ENCODE results near the gene GATD1.

GATD1 gene

DNA sequence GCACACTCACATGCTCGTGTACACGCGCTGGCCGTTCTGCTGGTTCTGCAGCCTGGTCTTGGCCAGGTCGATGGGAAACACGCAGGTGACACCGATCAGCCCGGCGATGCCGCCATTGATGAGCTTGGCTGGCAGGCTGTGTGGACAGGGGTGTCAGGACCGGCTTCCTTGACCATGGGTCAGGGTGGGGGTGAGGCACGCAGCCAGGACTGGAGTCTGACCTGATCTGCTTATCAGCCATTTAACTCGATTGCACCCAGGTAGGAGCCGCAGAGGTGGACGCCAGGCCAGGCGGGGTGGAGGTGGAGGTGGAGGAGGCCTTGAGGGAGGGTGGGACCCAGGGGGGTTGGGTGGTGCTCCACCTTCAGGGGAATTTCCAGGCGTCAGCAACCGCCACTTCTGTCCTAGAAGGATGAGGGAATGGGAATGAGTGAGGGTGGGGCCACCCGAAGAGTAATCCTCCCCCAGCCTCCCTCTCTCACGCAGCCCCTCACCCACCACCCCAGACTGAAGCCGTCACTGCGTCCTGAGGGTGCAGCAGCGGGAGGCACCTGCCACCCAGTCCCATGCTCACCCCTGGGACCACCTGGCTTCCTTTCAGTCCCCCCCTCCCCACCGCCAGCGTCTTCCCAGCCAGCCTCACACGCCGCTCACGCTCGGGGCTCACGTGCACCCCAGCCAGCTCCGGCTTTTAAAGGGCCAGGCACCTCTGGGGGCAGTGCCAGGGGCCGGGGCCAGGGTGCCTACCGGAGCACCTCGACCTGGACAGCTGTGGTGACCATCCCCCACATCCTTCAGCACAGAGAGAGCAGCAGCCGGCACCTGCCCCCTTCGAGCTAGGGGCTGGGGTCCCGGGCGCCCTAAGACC is 17.7 kb upstream of the GATD1 start:
- DNase-seq, result no peak

DNA sequence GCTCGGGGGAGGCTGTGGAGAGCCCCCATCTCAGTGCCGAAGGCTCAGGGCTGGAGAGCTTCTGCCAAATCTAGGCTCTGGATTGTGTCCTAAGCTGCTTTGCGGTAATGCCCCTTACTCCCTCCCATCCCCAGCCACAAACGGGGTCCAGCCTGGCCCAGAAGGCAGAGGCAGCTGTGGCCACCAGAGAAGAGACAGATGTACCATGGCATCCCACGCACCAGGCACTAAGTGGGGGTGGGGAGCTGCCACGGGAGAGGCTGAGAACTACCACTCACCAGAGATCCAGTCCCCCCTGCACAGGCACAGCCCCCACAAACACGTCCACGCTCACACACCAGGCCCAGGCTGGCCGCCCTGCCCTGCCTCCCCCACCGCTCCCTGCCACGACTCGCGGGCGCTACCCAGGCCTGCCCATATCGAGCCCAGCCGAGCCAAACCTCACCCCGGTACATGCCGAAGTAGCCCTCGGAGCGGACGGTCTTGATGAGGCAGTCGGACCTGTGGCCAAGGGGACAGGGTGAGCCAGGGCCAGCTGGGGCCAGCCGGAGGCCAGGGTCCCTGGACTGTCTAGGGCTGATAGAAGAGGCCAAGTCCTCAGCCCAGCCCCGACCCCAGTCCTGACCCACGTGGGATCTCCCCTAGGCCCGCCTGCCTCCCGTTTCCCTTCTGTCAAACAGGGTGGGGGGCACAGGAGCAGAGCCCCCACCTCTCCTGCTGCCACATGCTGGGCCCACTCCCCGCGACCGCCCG is 16.9 kb upstream of the GATD1 start:
- no peak for DNase-seq

DNA sequence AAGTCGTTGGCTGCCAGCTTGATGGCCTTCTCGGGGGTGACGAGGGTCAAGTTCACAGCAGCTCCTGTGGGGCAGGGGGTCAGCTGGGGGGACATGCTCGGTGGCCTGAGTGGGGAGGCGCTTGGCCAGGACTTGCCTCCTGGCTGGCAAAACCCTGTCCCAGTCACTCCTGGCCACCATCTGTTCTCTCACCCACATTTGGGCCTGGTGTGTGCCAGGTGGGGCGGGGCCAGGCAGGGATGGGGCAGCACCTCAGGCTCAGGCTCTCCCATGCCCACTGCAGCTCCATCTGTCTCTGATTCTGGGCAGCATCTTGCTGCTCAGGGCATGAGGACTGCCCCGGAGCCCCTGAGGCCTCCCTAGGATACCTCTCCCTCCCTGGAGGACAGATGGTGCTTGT is 16.3 kb upstream of the GATD1 start:
- no peak for DNase-seq

DNA sequence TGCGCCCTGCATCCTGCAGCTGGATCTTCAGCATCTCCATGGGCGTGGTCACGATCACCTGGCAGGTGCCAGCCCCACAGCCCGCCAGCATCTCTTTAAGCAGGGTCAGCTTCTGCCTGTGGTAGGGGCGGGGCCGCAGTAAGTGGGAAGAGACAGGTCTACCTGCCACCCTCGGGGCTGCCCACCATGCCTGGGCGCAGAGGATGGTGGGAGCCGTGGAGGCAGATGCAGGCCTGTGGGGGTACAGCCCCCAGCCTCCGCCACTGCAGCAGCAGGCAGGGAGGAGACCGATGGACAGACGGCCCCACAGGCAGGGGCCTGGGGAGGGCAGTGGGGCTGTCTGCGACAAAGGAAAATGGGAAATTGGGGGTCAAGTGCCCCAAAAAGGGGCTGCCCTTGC is 15.6 kb upstream of the GATD1 start:
- no peak for DNase-seq

DNA sequence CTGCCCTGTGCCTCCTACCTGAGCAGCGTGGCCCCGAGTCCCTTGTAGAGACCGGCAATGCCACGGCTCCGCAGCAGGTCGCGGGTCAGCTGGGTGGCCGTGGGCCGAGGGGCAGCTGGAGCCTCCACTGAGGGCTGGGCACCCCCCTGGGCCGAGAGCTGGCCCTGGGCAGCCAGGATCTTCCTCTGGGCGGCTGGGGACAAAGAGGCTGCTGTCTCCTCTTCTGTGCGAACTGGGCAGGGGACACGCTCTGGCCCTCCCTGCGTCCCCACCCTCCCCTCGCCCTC is 15.2 kb upstream of the GATD1 start:
- no peak for DNase-seq

DNA sequence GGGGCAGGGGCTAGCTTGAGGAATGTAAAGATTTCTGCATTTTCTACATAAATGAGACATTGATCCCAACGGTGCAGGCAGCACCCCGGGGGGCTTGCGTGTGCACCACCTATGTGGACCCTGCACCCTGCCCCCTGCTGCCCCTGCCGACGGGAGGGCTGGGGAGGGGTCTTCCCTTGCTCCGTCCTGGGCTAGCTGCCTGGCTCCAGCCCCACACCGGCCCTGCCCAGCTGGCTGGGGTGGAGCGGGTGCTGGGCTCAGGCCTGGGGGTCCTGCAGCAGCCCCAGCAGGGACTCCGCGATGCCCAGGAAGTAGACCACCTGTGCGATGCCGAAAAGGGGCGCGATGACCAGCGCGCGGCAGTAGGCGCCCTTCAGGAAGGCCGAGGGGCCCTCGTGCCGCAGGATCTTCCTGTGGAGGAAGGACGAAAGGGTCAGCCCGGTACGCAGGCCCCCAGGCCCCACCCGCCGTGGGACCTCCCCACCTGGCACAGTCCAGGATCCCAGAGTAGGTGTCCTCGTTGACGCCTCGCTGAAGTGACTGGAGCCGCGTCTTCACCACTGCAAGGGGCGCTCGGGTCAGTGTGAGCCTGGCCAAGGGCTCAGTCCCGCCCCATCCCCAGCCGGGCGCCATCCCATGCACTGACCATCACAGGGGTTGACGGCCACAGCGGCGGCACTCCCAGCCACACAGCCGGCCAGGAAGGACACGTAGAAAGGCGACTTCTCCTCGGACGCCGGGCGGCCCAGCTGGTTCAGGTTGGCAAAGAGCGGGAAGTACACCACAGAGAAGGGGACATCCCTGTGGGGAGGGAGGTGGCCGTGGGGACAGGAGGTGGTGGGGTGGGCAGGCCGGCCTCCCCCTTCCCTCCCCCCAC is 14.6 kb upstream of the GATD1 start:
- no peak for DNase-seq

DNA sequence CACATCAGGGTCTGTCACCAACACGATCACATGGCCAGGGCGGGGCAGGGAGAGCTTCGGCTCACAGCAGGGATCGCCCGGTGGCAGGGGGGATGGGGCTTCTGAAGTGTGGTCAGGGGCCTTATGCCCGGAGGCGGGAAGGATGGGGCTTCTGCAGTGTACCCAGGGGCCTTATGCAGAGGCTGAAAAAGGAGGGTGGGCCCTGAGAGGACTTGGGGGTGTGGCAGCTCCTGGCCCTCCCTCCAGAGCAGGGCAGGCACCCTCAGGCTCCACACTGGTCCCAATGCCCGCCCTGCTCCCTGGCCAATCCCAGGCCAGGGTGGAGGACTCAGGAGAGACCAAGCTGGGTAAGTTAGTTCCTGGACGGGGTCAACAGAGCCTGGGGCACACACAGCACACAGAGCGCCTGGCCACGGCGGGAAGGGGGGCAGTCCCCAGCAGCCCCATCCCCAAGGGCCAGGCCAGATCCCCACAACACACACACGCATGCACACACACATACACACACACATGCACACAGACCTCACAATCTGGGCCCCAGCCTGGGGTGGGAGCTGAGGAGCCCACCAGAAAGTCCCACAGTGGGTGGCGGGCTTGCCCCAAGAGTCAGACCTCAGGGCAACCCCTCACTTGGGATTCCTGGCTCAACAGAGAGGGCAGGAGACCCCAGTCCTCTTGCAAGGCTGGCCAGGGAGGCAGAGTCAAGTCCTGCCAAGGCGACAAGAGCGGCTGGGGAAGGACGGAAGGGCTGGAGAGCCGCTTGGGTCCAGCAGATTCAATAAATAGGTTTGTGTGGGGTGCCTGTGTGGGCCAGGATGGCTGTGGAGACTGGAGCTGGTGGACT is 13.7 kb upstream of the GATD1 start:
- DNase-seq, result no peak

DNA sequence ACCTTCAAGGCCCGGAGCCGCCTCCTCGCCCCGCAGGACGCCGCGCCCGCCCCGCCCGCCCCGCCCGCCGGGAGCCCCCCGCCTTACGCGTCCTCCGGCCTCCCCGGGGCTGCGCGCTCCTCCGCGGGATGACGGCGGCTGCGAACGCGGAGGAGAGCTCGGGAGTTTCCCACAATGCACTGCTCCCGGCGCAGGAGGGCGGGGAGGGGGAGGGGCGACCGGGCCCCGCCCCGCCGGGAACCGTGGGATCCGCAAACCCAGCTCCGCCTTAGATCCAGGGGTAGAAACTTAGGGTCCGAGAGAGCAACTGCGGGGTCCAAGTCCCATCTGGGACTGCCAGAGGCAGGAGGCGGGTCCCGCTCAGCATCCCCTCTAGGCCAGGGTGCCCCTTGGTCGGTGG is 12.7 kb upstream of the GATD1 start, which contains the start of gene CEND1:
Gene CEND1, minus strand, starts transcription at position 148 of the 400 bp plus-strand sequence. CDS start 1,514 bp downstream, outside the sequence.
- DNase-seq, result peak; percentile 81

DNA sequence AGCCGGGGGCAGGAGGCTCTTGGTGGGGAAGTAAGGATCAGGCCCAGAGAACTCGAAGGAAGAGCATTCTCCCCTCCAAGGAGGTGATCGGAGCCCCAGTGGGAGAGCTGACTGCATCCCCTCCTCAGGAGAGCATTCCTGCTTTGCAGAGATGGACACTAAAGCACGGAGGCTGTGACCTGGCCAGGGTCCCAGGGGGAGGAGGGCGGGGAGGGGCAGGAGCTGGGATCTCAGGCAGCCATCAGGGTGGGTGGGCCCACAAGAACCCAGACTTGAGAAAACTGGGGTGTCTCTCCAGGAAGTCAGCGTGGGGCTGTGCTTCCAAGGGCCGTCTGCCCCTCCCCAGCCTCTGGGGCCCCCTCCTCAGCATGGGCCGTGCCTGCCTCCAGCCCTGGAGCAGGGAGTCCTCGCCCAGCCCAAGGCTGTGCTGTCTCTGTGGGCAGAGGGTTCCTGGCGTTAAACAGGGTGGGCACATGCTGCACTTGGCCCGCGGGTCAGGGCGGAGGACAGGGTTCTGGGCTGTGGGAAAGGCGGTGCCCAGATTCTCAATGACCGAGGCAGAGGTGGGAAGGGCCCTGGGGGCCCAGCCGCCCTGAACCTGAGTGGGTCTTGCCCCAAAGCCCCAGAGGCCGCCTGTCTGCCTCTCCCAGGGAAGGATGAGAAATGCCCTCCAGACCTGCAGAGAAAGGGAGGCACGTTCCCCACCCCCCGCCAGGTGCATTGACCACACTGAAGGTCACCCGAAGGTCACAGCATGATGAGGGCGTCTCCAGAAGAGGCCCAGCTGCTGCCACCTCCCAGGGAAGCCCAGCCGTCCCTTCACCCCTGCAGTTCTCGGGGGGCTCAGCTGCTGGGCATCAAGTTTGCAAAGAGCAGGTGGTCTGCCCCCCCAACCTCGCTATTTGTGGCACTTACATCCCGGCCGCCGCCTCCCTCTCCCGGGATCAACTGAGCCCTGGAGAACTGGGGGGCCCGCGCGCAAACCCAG is 12.0 kb upstream of the GATD1 start:
- no peak for DNase-seq

DNA sequence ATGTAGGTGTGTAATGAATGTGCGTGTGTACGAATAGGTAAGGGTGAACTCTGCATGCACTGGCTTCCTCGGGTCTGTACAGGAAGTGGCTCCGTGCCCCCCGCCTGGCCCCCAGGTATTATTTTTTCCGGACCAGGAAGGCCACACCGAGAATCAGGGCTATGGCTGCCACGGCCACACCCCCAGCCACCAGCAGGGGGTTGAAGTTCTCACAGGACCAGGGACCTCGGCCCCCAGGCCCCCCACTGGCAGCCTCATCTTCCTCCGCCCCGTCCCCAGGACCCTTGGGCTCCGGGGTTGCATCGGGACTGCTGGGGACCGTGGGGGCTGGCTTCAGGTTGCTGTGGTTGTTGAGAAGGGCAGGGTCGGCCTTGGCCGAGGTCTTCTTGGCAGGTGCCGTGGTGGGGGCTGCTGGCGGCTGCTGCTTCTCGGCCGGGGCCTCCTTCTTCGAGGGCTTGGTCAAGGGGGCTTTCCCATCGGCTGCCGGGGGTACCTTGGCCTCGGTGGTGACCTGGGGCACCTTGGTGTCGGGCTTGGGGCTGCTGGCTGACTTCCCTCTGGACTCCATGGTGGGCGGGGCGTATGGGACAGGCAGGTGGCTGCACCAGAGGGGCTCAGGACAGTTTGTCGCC is 10.8 kb upstream of the GATD1 start:
- DNase-seq, result no peak

DNA sequence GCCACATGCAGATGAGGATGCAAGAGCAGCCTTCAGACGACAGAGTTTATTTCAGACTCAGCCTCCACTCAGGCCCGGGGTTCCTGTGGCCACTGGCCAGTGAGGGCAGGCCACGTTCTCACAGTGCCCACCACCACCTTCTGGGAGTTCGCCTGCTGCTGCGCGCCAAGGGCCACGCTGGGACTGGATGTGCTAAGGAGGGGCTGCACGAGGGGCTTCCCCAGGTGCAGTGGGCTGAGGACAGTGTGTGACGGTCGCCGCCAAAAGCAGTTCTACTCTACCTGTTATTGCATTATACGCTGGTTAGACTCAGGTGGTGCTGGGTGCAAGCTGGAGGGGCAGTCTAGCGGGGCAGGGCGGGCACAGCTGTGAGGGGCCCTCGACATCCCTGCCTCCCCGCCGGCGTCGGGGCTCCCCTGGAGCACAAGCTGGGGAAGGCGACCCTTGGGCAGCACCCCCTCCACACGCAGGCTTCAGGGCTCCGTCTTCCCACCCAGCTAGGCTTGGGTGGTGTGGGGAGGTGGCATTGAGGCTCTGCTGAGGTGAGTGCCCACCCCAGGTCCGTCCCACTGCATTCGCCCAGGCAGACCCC is 9.9 kb upstream of the GATD1 start:
- no peak for DNase-seq

DNA sequence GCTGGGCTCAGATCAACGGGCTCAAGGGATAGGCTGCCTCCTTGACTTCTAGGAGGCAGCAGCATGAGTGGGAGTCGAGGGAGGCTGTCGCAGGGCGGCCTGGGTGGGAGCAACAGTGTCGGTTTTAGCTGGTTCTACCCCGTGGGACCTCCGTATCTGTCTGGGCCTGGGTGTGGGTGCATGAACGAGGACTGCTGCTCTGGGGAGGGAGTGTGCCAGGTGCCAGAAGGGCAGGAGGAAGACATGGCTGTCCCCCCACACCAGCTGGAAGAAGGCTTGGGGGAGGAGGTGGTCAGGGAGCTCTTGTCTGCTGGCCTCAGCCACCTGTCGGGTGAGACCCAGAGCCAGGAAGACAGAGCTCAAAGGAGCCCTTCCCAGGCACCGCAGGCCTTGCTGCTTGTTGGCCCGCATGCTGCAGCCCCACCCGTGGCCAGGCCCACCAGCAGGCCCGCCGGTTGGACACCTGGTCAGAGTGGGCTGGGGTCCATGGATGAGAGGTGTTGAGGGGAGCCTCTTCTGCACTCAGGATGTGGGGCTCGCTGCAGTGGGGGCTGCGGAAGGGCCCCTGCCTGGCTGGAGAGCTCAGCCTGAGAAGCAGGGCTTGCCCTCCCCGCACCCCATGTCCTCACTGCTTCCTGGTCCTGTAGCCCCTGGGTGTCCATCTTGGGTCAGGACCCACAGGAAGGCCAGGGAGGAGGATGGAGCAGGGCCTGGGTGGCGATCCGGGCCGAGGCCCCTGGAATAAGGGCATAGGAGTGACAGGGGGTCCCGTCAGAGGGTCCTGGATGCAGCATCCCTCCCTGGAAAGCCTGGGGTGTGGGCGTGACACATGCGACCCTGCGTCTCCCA is 9.2 kb upstream of the GATD1 start:
- no peak for DNase-seq

DNA sequence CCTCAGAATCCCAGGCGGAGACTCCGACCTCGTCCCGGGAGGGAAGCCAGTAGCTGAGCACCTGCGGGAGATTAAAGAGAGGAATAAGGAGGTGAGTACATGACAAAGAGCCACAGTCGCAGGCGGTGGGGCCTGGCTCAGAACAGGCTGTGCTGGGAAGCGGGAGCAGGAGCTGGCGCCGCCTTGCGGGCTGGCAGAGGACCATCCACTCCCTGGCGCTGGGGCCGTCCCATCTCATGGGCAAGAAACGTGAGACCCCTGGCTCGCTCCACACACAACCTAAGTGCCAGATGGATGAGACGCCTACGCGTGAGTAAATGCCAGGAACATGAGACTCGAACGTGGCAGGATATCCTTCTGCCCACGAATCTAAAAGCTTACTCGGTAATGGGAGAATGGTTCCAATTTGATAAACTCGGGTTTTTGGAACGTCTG is 6.3 kb upstream of the GATD1 start:
- DNase-seq, result no peak

DNA sequence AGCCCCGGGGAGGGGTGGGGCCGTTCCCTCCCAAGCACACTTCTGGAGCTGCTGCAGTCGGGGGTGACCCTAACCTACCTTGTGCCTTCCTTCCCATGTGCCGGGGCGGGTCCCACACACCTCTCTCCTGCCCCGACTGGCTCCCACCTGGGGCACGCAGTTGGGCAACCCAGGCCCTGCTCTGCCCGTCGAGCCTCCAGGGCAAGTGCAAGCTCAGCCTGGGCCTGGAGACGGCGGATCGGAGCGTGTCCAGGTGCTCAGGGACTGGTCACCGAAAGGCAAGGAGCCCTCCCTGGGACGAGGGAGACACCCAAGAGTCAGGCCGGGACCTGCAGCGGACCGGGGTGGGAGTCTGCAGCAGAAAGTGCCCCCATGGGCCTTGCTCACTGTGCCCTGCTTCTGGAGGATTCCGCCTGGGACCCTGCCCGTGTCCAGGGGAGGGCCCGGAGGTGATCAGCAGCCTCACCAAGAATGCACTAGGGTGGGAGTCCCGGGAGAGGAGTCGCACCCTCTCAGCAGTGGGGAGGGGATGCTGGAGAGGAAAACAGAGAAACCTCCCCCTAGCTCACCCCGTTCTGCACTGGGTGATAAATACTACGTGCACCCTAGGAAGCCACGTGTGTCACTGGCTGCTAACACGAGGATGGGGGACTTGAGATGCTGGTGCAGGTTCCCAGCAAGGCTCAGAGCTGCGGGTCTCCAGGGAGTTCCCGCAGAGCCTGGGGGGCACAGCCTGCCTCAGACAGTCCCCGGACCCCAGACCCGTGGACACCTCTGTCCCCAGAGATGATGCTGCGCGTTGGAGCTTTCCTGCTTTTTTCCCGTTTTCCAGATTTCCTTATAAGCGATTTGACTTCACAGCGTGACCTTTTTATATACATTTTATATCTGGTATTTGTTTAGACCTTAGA is 5.2 kb upstream of the GATD1 start:
- no peak for DNase-seq

DNA sequence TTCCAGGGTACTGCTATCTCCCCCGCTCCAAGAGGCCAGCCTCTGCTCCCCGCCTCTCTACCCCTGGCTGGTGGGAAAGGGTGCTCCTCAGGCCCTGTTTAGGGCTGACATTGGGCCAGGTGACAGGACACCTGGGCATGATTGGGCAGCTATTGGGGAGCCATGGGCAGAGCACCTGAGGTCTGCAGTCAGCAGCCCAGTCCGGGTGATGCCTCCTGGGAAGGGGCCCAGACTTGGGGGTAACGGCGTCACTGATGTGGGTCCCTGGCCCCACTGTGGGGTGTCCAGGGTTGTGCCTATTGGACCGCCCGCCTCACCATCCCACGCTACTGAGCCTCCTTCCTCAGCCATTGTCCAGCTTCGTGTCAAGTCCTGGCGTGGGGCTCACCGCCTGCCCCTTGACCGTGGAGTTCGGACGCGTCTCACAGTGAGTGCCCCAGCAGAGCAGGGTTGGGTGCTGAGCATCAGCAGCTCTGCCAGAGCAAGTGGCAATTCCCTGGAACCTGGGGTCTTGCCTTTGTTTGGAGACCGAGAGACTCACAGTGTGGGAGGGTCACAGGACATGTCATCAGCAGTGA is 2.8 kb upstream of the GATD1 start:
- no peak for DNase-seq

DNA sequence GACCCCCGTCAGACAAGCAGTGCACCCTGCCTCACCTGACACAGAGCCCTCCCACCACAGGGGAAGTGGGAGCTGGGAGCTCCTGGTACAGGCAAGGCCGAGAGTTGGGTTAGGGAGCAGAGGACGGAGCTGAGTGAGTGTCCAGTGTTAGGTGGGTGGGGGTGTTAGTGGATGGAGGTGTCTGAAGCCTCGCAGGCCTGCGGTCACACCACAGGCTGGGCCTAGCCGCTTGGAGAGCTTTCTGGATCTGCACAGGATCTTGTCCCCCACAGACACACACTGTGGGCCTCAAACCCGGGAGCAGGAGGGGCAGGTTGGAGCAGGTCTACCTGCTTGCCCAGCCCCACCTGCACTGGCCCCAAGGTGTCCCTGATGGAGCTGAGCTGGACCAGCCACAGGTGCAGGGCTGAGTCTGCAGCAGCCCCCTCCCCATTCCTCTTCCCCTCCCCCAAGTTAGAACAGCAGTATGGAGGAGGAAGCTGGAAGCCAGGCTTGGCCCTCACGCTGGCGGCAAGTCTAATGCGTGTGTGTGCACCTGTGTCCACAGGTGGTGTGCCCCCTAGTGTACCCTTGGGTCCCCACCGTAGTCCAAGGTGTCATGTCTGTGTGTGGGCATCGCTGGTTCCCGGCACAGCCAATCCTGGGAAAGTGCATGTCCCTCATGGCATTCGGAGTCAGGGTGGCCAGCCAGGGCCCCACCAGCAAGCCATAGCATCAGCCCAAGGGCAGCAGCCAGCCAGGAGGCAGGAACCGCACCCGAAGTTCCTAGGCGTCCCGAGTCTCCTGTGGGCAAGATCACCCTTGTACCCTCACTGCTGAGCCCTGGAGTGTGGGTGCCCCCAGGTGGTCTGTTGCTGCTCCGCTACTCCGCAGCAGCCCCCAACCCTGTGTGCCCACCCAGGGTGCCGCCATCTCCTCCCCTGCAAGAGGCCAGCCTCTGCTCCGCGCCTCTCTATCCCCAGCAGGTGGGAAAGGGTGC is 2.0 kb upstream of the GATD1 start:
- DNase-seq, result no peak

Measured in activated effector memory CD4-positive, alpha-beta T cell treated with anti-CD3 and anti-CD28 coated beads, Interleukin-2, amount 50 U/mL, for 16 hours (primary cell).